Heart left ventricle (tissue), 16 donors: ENCODE data around the gene USP48. TPM values are rescaled to one million over a fixed set of nuclear protein-coding genes. Genes with fewer than 3 reads are reported as not detected.

Source experiments
- ATAC-seq, 4 donors: fragments of 200-7000 bp; cut with Tn5 transposase; one replicate each; pipeline ENCODE4 v1.9.1; 2020 to 2022; ENCODE audit warnings: moderate library complexity in 4 of 4, mild to moderate bottlenecking in 3 of 4, moderate number of reproducible peaks in 1 of 4
- DNase-seq, 5 donors: peaks; one replicate each; pipeline ENCODE4 v3.0.0-alpha.2; 2020
- H3K27ac ChIP-seq, 12 donors: fragments of 200-600 bp; sonication (generic) in 4 of 12; one replicate each; pipeline versions ENCODE4 v1.5.0 to v1.8.0; 2016 to 2022; ENCODE audit warnings: mild to moderate bottlenecking in 2 of 12
- H3K27me3 ChIP-seq, 9 donors: fragments of 200-600 bp; sonication (generic) in 2 of 9; one replicate each; pipeline versions ENCODE4 v1.5.1 to v1.8.0; 2016 to 2022; ENCODE audit warnings: mild to moderate bottlenecking in 3 of 9
- H3K36me3 ChIP-seq, 9 donors: fragments of 200-600 bp; sonication (generic) in 2 of 9; one replicate each; pipeline versions ENCODE4 v1.5.0 to v1.8.0; 2018 to 2022; ENCODE audit warnings: mild to moderate bottlenecking in 2 of 9
- H3K4me1 ChIP-seq, 12 donors: fragments of 200-600 bp; sonication (generic) in 4 of 12; one replicate each; pipeline versions ENCODE4 v1.5.0 to v1.8.0; 2016 to 2022; ENCODE audit warnings: mild to moderate bottlenecking in 3 of 12
- H3K4me3 ChIP-seq, 12 donors: fragments of 200-600 bp; sonication (generic) in 4 of 12; one replicate each; pipeline versions ENCODE4 v1.5.0 to v1.8.0; 2017 to 2022; ENCODE audit warnings: mild to moderate bottlenecking in 9 of 12, moderate library complexity in 4 of 12
- H3K9me3 ChIP-seq, 12 donors: fragments of 200-600 bp; sonication (generic) in 4 of 12; one replicate each; pipeline versions ENCODE4 v1.5.0 to v1.8.0; 2016 to 2022; ENCODE audit warnings: mild to moderate bottlenecking in 1 of 12
- POLR2A ChIP-seq, 2 donors: fragments of 450-650 bp; IDR thresholded peaks; one replicate each; pipeline ENCODE4 v1.6.1; 2017; ENCODE audit warnings: antibody characterized with exemption in 2 of 2, mild to moderate bottlenecking in 2 of 2, moderate library complexity in 2 of 2
- WGBS, 4 donors: extraction: QIAGEN DNeasy Blood & Tissue Kit in 2 of 4; methylation state at CpG; one replicate each; pipeline versions ENCODE4 v1.1.5 to v1.1.7; 2013 to 2018; 5-methylcytosine and 5-hydroxymethylcytosine counted together
- intact Hi-C, 10 donors: fragments of 100-400 bp; cut with DNase I; formaldehyde crosslinking; loops; one replicate each; pipeline versions ENCODE4 v1.11.1 to v1.14.2; 2022
- long read RNA-seq, 3 donors: library from polyadenylated mRNA; unstranded; transcript quantifications; one replicate each; pipeline ENCODE4 v2.0.0, GENCODE V29; 2020 to 2021
- polyA plus RNA-seq, 2 donors: library from polyadenylated mRNA; stranded (reverse); fragments of 200-250 nt; gene quantifications; one replicate each; pipeline ENCODE4 v1.2.3, GENCODE V29; 2013
- total RNA-seq, 9 donors: library from RNA; depleted of rRNA in 2 of 9; stranded (reverse); fragments of >200 nt in 2 of 9; fragmentation: NEBNext Ultra II Directional in 3 of 9; extraction: Animal tissue kit (Norgen Biotek cat#: 25700) in 3 of 9; gene quantifications; one replicate each; pipeline versions ENCODE4 v1.1.0 to v1.2.4, GENCODE V29; 2016 to 2023
- TF ChIP-seq, protein P1 (sequence below), 12 donors: fragments of 200-600 bp; sonication (generic) in 4 of 12; IDR thresholded peaks; one replicate each; pipeline versions ENCODE4 v1.5.0 to v1.8.0; 2018 to 2022; ENCODE audit warnings: antibody characterized with exemption in 12 of 12, mild to moderate bottlenecking in 5 of 12
- donor health status: ischemic (EF 13 %, LVEDD 7.1; RV severe dilation, severe dysfunction).
- donor health status: healthy with polysubstance abuse.
- donor health status: DM: no; HTN: yes; CAD: no.
- donor health status: DM: no; HTN: no; CAD: no.
- donor health status: ischemic (EF 25% LVEDD 6.9; RV normal size, moderate dysfunction).
- donor health status: ischemic (EF 25% LVEDD 5.7; RV mildly dilated, moderate dysfunction).
- donor health status: healthy.
- donor health status: DM: yes; HTN: yes; CAD: no.
- donor health status: ischemic (EF 35%, LVEDD 5.7; RV mildly dilated, moderate dysfunction).
- donor health status: nonischemic (EF 11% LVEDD 7.7; RV severe dilation, severe dysfunction).
- donor health status: DM: yes; HTN: yes; CAD: no.
- donor health status: PGD.
- donor health status: ischemic (EF 29% LVEDD 5.4; RV normal size, mild dysfunction).
- donor health status: nonischemic (EF 23%, LVEDD 6.1; RV moderate dilation, normal function).

The USP48 gene, protein sequence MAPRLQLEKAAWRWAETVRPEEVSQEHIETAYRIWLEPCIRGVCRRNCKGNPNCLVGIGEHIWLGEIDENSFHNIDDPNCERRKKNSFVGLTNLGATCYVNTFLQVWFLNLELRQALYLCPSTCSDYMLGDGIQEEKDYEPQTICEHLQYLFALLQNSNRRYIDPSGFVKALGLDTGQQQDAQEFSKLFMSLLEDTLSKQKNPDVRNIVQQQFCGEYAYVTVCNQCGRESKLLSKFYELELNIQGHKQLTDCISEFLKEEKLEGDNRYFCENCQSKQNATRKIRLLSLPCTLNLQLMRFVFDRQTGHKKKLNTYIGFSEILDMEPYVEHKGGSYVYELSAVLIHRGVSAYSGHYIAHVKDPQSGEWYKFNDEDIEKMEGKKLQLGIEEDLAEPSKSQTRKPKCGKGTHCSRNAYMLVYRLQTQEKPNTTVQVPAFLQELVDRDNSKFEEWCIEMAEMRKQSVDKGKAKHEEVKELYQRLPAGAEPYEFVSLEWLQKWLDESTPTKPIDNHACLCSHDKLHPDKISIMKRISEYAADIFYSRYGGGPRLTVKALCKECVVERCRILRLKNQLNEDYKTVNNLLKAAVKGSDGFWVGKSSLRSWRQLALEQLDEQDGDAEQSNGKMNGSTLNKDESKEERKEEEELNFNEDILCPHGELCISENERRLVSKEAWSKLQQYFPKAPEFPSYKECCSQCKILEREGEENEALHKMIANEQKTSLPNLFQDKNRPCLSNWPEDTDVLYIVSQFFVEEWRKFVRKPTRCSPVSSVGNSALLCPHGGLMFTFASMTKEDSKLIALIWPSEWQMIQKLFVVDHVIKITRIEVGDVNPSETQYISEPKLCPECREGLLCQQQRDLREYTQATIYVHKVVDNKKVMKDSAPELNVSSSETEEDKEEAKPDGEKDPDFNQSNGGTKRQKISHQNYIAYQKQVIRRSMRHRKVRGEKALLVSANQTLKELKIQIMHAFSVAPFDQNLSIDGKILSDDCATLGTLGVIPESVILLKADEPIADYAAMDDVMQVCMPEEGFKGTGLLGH
- 10 to 100 TPM; 22.3 to 45.5 (median 39.3) TPM for total RNA-seq
- 10 to 100 TPM; 17.3 to 20.9 TPM for polyA plus RNA-seq
- long read RNA-seq, donor 1, full-length matches to known transcripts = 22 of 99 reads
- long read RNA-seq, donor 1, partial matches to known transcripts = 60 of 99 reads
- long read RNA-seq, donor 1, other reads (novel, unspliced or antisense) = 17 of 99 reads
- long read RNA-seq, donor 2, full-length matches to known transcripts = 37 of 309 reads
- long read RNA-seq, donor 2, partial matches to known transcripts = 241 of 309 reads
- long read RNA-seq, donor 2, other reads (novel, unspliced or antisense) = 31 of 309 reads
- long read RNA-seq, donor 3, full-length matches to known transcripts = 12 of 72 reads
- long read RNA-seq, donor 3, partial matches to known transcripts = 52 of 72 reads
- long read RNA-seq, donor 3, other reads (novel, unspliced or antisense) = 8 of 72 reads

DNA sequence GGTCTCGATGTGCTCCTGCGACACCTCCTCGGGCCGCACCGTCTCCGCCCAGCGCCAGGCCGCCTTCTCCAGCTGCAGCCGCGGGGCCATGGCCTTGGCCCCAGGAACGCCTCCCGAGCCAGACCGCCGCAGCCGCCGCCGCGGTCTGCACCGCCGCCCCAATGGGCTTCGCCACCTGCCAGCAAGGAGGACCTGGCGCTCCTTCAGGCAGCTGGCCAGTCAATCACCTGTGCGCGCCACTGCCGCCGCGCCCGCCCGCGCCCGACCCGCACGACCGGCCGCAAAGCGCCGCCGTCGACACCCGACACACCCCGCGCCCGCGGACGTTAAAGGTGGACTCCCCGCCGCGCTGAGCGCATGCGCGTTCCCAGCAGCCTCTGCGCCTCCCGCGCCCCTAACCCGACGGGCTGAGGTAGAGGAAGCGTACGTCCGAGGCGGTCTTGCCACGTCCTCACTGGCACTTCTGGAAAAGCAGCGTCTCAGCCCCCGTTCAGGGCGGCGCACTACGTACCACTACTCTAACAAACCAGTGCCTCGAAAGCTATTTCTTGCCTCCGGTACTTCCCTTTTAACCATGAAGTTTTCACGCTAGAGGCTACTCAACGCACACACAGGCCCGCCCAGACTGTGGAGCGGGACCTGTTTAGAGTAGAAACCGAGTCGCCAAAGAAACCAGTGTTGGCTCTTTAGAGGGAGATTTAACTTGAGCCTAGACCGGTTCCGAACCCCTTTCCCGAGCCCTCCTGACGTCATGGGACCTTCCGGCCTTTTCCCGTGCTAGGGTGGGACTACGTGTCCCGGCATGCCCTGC is at the start of gene USP48:
USP48 (minus strand) TSS at position 282 of the 811 bp plus-strand sequence; CDS start at position 90, 192 bp downstream.
- peak; percentile 97 to 99 (median 98) for ATAC-seq
- H3K4me1 ChIP-seq = peaks cover 0 to 35% (median 21%) of the 10 kb centered on the region in 12 donors
- H3K9me3 ChIP-seq = peaks cover 0 to 3% (median 0%) of the 10 kb centered on the region in 12 donors
- intact Hi-C loops = loop anchor here in 1 of 10 donors (1.0 kb wide), 1 partner anchor 34 kb away; no protein-coding TSS in a partner anchor
- no peaks in the 10 kb centered on the region for H3K36me3 ChIP-seq
- H3K27ac ChIP-seq = peak within 1 kb of the TSS; percentile 98 to 100 (median 100)
- DNase-seq = peak; percentile 97 to 99 (median 98)
- no peaks in the 10 kb centered on the region for H3K27me3 ChIP-seq
- TF ChIP-seq, protein P1, sequence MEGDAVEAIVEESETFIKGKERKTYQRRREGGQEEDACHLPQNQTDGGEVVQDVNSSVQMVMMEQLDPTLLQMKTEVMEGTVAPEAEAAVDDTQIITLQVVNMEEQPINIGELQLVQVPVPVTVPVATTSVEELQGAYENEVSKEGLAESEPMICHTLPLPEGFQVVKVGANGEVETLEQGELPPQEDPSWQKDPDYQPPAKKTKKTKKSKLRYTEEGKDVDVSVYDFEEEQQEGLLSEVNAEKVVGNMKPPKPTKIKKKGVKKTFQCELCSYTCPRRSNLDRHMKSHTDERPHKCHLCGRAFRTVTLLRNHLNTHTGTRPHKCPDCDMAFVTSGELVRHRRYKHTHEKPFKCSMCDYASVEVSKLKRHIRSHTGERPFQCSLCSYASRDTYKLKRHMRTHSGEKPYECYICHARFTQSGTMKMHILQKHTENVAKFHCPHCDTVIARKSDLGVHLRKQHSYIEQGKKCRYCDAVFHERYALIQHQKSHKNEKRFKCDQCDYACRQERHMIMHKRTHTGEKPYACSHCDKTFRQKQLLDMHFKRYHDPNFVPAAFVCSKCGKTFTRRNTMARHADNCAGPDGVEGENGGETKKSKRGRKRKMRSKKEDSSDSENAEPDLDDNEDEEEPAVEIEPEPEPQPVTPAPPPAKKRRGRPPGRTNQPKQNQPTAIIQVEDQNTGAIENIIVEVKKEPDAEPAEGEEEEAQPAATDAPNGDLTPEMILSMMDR (IDR thresholded peaks at IDR 0.05) = no peak
- peak in 1 of 2 donors; percentile 93 for TF ChIP-seq POLR2A (IDR thresholded peaks at IDR 0.05)
- peak within 1 kb of the TSS; percentile 66 to 100 (median 96) for H3K4me3 ChIP-seq
- 0 to 1% (median 0%) methylated on average over 45 to 82 of the region's 82 CpGs for WGBS, 4 donors

DNA sequence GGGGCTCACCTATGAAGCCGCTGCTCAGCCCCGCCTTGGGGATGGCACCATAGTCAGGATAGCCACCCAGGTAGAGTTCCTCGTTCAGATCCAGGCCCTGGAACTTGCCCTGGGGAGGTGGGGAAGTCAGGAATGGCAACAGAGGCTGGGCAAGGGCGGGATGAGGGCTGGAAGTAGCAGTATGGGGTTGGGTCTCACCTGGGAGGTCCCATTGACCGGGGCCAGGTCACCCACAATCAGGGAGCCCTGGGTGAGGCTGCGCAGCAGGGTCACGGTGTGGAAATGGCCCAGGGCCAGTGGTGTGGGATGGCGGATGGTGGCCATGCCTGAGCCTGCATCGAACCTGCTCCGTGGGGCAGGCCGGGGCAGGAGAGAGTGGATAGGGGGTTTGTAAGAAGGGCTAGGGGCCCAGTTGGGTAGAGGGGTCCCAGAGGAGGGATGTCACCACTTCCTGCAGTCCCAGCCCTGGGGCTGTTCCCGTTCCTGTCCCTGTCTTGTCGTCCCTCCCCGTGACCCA is 48.6 kb upstream of the USP48 start:
- Histone ChIP-seq H3K9me3 (peaks cover 0 to 4% (median 0%) of the 10 kb centered on the region in 12 donors), H3K27ac (no peak overlapping the region), H3K4me1 (no peaks in the 10 kb centered on the region), H3K27me3 (no peaks in the 10 kb centered on the region), H3K4me3 (no peak overlapping the region), H3K36me3 (peaks cover 7 to 100% (median 98%) of the 10 kb centered on the region in 9 donors)
- DNase-seq (peak in 2 of 5 donors; percentile 22 to 47), ATAC-seq (peak in 1 of 4 donors; percentile 3)
- intact Hi-C loops = no loop called here
- TF ChIP-seq, protein P1 (IDR thresholded peaks at IDR 0.05) = no peak
- no peak for TF ChIP-seq POLR2A (IDR thresholded peaks at IDR 0.05)
- 89 to 92% (median 90%) methylated on average over 13 to 14 of the region's 14 CpGs for WGBS, 4 donors

DNA sequence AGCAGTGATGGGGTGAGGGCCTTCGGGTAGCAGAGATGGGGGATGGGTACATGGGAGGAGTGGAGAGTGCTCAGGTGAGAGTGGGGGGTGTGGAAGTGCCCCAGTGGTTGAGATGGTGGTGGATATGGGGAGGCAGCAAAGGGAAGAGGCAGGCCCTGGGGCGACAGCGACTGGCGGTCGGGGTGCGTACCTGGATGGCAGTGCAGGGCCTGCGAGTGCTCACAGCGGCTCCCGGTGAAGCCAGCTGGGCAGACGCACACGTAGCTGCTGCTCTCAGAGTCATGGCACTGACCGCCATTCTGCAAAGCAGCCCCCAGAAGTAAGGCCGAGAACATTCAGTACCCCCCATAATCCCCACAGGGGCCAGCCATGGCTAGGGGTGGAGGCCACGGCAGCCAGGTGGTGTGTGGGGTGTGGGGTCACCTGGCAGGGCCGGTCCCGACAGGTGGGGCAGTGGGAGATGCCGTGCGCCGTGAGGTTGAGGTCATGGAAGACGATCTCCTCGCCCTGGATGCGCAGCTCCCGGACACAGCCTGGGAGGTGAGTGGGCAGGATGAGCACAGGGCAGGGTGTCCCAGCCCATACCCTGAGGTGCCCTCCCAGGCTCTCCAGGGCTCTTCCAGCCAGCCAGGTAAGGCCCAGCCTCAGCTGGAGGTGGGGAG is 48.0 kb upstream of the USP48 start:
- ATAC-seq (peak in 3 of 4 donors; percentile 3 to 11 (median 7)), DNase-seq (peak in 2 of 5 donors; percentile 16 to 54)
- Histone ChIP-seq H3K27me3 (no peaks in the 10 kb centered on the region), H3K36me3 (peaks cover 9 to 100% (median 98%) of the 10 kb centered on the region in 9 donors), H3K4me1 (no peaks in the 10 kb centered on the region), H3K27ac (no peak overlapping the region), H3K9me3 (peaks cover 0 to 4% (median 0%) of the 10 kb centered on the region in 12 donors), H3K4me3 (no peak overlapping the region)
- WGBS, 4 donors = 92 to 96% (median 94%) methylated on average over 16 to 23 of the region's 23 CpGs
- intact Hi-C loops = no loop called here
- no peak for TF ChIP-seq POLR2A (IDR thresholded peaks at IDR 0.05)
- TF ChIP-seq, protein P1 (IDR thresholded peaks at IDR 0.05) = no peak
